Activated CD8-positive, alpha-beta memory T cell treated with anti-CD3 and anti-CD28 coated beads, Interleukin-2, amount 50 U/mL, for 24 hours (primary cell): ENCODE measurements around the gene SLF2.

ENCODE experiments used
- DNase-seq: peaks from one replicate; pipeline ENCODE4 v3.0.0-alpha.2; 2020; ENCODE audit errors: extremely low read depth

Gene SLF2, protein sequence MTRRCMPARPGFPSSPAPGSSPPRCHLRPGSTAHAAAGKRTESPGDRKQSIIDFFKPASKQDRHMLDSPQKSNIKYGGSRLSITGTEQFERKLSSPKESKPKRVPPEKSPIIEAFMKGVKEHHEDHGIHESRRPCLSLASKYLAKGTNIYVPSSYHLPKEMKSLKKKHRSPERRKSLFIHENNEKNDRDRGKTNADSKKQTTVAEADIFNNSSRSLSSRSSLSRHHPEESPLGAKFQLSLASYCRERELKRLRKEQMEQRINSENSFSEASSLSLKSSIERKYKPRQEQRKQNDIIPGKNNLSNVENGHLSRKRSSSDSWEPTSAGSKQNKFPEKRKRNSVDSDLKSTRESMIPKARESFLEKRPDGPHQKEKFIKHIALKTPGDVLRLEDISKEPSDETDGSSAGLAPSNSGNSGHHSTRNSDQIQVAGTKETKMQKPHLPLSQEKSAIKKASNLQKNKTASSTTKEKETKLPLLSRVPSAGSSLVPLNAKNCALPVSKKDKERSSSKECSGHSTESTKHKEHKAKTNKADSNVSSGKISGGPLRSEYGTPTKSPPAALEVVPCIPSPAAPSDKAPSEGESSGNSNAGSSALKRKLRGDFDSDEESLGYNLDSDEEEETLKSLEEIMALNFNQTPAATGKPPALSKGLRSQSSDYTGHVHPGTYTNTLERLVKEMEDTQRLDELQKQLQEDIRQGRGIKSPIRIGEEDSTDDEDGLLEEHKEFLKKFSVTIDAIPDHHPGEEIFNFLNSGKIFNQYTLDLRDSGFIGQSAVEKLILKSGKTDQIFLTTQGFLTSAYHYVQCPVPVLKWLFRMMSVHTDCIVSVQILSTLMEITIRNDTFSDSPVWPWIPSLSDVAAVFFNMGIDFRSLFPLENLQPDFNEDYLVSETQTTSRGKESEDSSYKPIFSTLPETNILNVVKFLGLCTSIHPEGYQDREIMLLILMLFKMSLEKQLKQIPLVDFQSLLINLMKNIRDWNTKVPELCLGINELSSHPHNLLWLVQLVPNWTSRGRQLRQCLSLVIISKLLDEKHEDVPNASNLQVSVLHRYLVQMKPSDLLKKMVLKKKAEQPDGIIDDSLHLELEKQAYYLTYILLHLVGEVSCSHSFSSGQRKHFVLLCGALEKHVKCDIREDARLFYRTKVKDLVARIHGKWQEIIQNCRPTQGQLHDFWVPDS

GRCh38 chr10:100912605-100913469, at the start of gene SLF2:
TSS of gene SLF2 (plus strand) at chr10:100912963. CDS start at chr10:100913111, 148 bp downstream.
- DNase-seq, result peak; percentile 84

- DNase-seq, result no peak
Observed at GRCh38 chr10:100863433-100863832, 49.3 kb upstream of the SLF2 start.

DNA sequence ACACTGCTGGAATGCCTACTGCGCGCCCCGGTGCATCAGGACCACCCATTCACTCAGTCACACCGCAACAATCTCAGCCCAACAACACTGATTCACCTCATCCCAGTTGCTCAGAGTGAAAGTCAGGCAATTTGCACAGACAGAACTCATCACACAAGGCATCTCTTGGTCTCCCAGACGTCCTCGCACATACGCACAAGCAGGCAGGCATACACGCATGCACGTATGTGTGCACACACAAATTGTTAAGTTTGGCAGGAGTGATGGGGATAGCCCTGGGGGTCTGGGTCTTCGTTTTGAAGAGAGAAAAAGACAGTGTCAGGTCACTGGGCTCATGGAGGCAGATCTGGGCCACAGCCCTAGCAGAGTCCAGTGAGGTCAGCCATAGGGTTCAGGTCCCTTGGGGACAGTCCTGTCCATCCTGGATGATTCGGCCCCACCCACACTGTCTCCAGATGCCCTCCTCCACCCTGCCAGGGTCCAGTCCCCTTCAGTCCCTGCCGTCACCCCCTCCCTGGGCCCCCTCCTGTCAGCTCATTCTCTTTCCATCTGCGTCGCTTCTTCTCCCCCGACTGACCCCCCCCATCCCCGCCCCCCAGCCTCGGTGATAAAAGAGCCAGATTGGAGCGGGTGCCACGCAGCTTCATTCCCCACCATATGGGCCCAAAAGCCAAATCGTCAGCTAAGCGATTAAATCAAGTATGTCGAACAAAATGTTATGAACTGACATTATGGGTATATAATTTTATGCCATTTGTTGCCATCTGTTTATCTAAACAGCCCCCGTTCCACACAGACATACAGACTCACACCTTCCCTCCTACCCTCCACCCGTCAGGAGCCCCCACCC, 48.5 kb upstream of the SLF2 start:
- DNase-seq, result no peak

GRCh38 chr10:100864978-100865377, 47.8 kb upstream of the SLF2 start:
- DNase-seq, result no peak

- DNase-seq, result no peak
Observed at GRCh38 chr10:100866010-100866409, 46.8 kb upstream of the SLF2 start.

- DNase-seq, result no peak
Observed at GRCh38 chr10:100866575-100867098, 46.1 kb upstream of the SLF2 start.

DNA sequence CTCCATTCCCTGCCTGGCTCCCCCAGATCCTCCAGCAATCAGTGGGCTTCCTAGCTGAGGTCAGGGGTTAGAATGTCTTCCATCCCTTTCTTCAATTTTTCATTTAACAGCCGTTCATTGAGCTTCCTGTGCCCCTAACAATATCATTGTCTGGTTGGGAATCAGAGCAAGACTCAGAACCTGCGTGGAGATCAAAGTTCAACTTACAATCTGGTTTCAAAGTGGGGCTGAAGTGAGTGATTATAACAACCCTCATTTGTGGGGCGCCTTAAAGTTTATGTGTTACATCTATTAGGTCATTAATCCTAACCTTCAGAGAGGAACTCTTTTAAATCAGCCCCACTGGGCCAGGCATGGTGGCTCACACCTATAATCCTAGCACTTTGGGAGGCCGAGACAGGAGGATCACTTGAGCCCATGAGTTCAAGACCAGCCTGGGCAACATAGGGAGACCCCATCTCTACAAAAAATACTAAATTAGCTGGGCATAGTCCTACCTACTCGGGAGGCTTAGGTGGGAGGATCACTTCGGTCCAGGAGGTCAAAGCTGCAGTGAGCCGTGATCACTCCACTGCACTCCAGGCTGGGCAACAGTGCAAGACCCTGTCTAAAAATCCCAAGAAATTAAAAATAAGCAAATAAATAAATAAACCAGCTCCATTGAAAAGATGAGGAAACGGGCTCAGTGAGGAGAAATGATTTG, 45.4 kb upstream of the SLF2 start:
- DNase-seq, result no peak

GRCh38 chr10:100868382-100868781, 44.4 kb upstream of the SLF2 start:
- DNase-seq, result no peak

GRCh38 chr10:100869399-100869798, 43.4 kb upstream of the SLF2 start:
- DNase-seq, result no peak

GRCh38 chr10:100872034-100872791, 40.5 kb upstream of the SLF2 start:
- peak; percentile 27 for DNase-seq

DNA sequence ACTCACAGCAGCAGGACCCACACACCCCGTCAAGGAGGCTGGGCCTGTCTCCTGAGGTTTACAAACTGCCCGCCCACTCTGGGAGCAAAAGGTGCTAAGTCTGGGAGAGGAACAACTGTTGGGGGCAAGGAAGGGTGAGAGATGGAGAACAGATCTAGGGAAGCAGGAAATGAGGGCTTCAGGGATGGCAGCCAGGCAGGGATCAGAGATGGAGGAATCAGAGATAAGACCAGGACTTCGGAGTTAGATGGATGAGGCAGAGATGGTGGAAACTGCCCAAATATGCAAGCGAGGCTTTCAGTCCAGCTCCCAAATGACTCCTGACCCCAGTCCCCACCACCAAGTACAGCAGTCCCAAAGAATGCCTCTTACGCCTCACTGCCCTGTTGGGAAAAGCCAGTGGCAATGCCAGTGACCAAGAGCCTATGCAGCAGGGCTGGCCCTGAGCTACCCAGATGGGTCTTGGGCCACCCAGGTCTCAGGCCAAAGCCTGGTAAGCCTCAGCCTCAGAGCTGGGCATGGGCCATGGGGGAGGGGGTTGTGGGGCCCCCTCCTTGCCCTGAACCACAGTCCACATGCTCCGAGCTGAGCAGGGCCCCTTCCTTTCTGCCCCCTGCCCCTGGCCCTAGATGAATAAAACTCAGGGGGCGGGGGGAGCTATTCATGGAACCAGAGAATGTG, 39.5 kb upstream of the SLF2 start:
- no peak for DNase-seq

GRCh38 chr10:100873827-100874326, 38.9 kb upstream of the SLF2 start:
- no peak for DNase-seq

- no peak for DNase-seq
Observed at GRCh38 chr10:100874702-100875483, 37.9 kb upstream of the SLF2 start.

GRCh38 chr10:100875484-100876166, 37.1 kb upstream of the SLF2 start:
- no peak for DNase-seq

GRCh38 chr10:100876585-100877460, 35.9 kb upstream of the SLF2 start:
- DNase-seq, result no peak
